Suprapubic skin (tissue), 4 donors: ENCODE measurements around the gene PYROXD2. TPM values are rescaled to one million over a fixed set of nuclear protein-coding genes. Genes with fewer than 3 reads are reported as not detected.
"Not testable (repeated sequence)": the region's sequence is repeated elsewhere in the genome, so short reads cannot be mapped to it uniquely, and the experiment has no call there.

ENCODE experiments used
- DNase-seq, 2 donors: peaks; one replicate each; pipeline ENCODE4 v3.0.0-alpha.2; 2019; ENCODE audit warnings: low spot score in 2 of 2
- H3K27ac ChIP-seq: fragments of 200-600 bp; sonication (generic); one replicate; pipeline ENCODE4 v1.5.1; 2019
- H3K27me3 ChIP-seq: fragments of 200-600 bp; sonication (generic); one replicate; pipeline ENCODE4 v1.5.1; 2019
- H3K36me3 ChIP-seq: fragments of 200-600 bp; sonication (generic); one replicate; pipeline ENCODE4 v1.5.1; 2019
- H3K4me1 ChIP-seq: fragments of 200-600 bp; sonication (generic); one replicate; pipeline ENCODE4 v1.5.1; 2019
- H3K4me3 ChIP-seq: fragments of 200-600 bp; sonication (generic); one replicate; pipeline ENCODE4 v1.5.1; 2019; ENCODE audit warnings: mild to moderate bottlenecking
- H3K9me3 ChIP-seq: fragments of 200-600 bp; sonication (generic); one replicate; pipeline ENCODE4 v1.5.1; 2019
- EP300 ChIP-seq: sonication (generic); formaldehyde crosslinking; IDR thresholded peaks from one replicate; pipeline ENCODE4 v1.6.1; 2017; ENCODE audit warnings: antibody characterized with exemption
- POLR2A ChIP-seq, 2 donors: fragments of 450-650 bp; IDR thresholded peaks; one replicate each; pipeline ENCODE4 v1.6.1; 2017; ENCODE audit warnings: antibody characterized with exemption in 2 of 2, mild to moderate bottlenecking in 2 of 2, moderate library complexity in 2 of 2
- POLR2AphosphoS5 ChIP-seq, 3 donors: sonication (generic); formaldehyde crosslinking; IDR thresholded peaks; one replicate each; pipeline ENCODE4 v1.6.1; 2017; ENCODE audit warnings: antibody characterized with exemption in 3 of 3
- WGBS: methylation state at CpG from one replicate; pipeline ENCODE4 v1.1.5; 2018; 5-methylcytosine and 5-hydroxymethylcytosine counted together
- total RNA-seq, 4 donors: library from RNA; depleted of rRNA; stranded (reverse); fragments of >200 nt; gene quantifications; one replicate each; pipeline ENCODE4 v1.1.0, GENCODE V29; 2016
- TF ChIP-seq, protein P1 (sequence below), 2 donors: fragments of 200-600 bp in 1 of 2; fragments of 450-650 bp in 1 of 2; sonication (generic) in 1 of 2; IDR thresholded peaks; one replicate each; pipeline ENCODE4 v1.5.1; 2016 to 2019; ENCODE audit warnings: antibody characterized with exemption in 2 of 2, mild to moderate bottlenecking in 1 of 2, moderate library complexity in 1 of 2

The PYROXD2 gene
- total RNA-seq, 4 donors from 2014 or later, result 4.3 to 20.3 (median 5.2) TPM

DNA sequence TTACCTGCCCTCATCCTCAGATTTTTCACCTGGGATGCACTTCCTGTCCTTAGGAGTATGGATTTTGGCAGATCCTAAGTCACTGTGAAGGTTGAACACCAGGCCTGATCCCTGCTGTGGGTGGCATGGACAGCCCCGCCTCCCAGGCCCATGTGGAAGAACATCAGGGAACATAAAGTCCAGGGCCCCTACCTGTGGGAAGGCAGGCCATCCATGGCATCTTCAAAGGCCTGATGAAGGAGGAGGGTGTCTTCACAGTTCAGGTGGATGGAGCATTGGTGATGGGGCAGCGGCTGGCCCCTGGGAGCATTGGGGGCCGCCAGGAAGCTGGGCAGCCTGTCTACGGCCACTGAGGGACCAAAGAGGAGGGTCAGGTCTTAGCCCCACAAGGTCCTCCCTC is 24.6 kb downstream of the PYROXD2 start:
- WGBS, result 98% methylated on average over 3 of the region's 4 CpGs
- Histone ChIP-seq H3K27ac (no peak overlapping the region), H3K36me3 (peaks cover 11% of the 10 kb centered on the region), H3K4me1 (peaks cover 30% of the 10 kb centered on the region), H3K27me3 (no peaks in the 10 kb centered on the region), H3K9me3 (no peaks in the 10 kb centered on the region), H3K4me3 (no peak overlapping the region)
- DNase-seq, result no peak
- TF ChIP-seq POLR2AphosphoS5 (IDR thresholded peaks at IDR 0.05) (no peak), POLR2A (IDR thresholded peaks at IDR 0.05) (no peak), EP300 (no peak)
- TF ChIP-seq, protein P1, sequence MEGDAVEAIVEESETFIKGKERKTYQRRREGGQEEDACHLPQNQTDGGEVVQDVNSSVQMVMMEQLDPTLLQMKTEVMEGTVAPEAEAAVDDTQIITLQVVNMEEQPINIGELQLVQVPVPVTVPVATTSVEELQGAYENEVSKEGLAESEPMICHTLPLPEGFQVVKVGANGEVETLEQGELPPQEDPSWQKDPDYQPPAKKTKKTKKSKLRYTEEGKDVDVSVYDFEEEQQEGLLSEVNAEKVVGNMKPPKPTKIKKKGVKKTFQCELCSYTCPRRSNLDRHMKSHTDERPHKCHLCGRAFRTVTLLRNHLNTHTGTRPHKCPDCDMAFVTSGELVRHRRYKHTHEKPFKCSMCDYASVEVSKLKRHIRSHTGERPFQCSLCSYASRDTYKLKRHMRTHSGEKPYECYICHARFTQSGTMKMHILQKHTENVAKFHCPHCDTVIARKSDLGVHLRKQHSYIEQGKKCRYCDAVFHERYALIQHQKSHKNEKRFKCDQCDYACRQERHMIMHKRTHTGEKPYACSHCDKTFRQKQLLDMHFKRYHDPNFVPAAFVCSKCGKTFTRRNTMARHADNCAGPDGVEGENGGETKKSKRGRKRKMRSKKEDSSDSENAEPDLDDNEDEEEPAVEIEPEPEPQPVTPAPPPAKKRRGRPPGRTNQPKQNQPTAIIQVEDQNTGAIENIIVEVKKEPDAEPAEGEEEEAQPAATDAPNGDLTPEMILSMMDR (IDR thresholded peaks at IDR 0.05), result no peak

DNA sequence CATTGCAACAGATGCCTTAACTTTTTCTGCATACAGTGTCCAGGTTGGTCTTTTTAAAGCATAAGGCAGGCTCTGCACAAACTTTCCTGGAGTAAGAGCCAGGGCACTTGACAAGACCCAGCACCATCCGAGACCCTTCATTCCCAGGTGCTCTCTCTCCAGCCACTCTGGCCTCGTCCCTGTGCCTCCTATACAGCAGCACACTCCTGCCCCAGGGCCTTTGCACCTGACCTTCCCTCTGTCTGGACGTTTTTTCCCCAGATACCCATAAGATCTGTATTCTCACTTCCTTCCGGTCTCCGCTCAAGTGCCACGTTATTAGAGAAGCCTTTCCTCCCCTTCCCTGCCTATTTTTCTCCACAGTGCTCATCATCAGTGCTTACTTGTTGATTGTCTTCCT is 25.6 kb downstream of the PYROXD2 start:
- Histone ChIP-seq H3K4me1 (peaks cover 24% of the 10 kb centered on the region), H3K4me3 (no peak overlapping the region), H3K27me3 (no peaks in the 10 kb centered on the region), H3K9me3 (no peaks in the 10 kb centered on the region), H3K27ac (no peak overlapping the region), H3K36me3 (peaks cover 12% of the 10 kb centered on the region)
- 85% methylated on average over 6 of the region's 6 CpGs for WGBS
- DNase-seq, result no peak
- TF ChIP-seq, protein P1 (IDR thresholded peaks at IDR 0.05), result no peak
- TF ChIP-seq EP300, result no peak
- no peak for TF ChIP-seq POLR2AphosphoS5 (IDR thresholded peaks at IDR 0.05)
- no peak for TF ChIP-seq POLR2A (IDR thresholded peaks at IDR 0.05)

- Histone ChIP-seq H3K9me3 (no peaks in the 10 kb centered on the region), H3K36me3 (peaks cover 19% of the 10 kb centered on the region), H3K4me1 (peaks cover 17% of the 10 kb centered on the region), H3K27ac (no peak overlapping the region), H3K4me3 (no peak overlapping the region), H3K27me3 (no peaks in the 10 kb centered on the region)
- 94% methylated on average over 13 of the region's 13 CpGs for WGBS
- DNase-seq, result no peak
- TF ChIP-seq POLR2AphosphoS5 (IDR thresholded peaks at IDR 0.05) (no peak), EP300 (no peak), POLR2A (IDR thresholded peaks at IDR 0.05) (no peak)
Measured at GRCh38 chr10:98388101-98388655, 26.8 kb downstream of the PYROXD2 start.

DNA sequence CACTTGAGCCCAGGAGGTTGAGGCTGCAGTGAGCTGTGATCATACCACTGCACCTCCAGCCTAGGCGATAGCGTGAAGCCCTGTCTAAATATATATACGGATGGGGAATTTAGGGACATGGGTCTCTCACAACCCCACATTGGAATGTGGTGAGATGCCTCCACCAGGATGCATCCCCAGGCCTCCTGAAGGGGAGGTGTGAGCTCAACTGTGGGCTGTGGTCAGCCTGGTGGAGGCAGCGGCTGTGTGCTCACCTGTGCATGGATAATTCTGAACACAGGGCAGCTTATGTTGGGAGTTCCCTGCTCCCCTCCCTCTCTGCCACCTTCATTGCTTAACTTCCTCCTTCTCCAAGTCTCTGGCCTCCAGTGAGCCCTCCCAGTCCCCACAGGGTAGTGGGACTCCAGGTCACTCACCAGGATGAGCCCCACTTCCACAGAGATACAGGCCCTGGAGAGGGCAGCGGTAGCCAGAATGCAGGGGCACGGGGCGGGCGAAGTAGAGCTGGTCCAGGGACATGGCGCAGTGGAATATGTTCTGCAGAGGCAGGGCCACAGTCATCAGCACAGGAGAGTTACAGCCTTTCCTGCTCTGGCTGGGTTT is 30.4 kb downstream of the PYROXD2 start:
- TF ChIP-seq POLR2A (IDR thresholded peaks at IDR 0.05), result no peak
- TF ChIP-seq, protein P1 (IDR thresholded peaks at IDR 0.05), result no peak
- TF ChIP-seq POLR2AphosphoS5 (IDR thresholded peaks at IDR 0.05), result no peak
- WGBS, result 99% methylated on average over 8 of the region's 9 CpGs
- Histone ChIP-seq H3K27me3 (no peaks in the 10 kb centered on the region), H3K4me3 (no peak overlapping the region), H3K27ac (no peak overlapping the region), H3K9me3 (no peaks in the 10 kb centered on the region), H3K36me3 (peaks cover 25% of the 10 kb centered on the region), H3K4me1 (no peaks in the 10 kb centered on the region)
- DNase-seq, result no peak

DNA sequence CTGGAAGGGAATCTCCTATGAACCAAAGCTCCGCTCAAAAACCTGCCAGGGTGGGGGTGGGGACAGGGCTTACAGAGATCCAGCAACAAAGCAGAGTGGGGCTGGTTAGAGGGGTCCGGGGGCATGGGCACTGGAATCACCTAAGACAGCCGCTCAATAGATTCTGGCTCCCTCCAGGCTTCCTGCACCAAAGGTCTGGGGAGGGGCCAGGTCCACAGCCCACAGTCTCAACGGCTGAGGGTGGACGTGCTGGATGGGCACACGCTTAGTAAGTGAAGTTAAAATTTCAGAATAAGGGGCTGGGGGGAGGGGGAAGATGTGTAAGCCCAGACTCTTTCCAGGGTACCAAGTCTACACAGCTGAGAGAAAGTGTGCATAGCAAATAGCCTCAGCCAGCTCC is 31.1 kb downstream of the PYROXD2 start:
- H3K27me3 ChIP-seq, result no peaks in the 10 kb centered on the region
- H3K27ac ChIP-seq, result no peak overlapping the region
- WGBS, result 86% methylated on average over 6 of the region's 6 CpGs
- TF ChIP-seq, protein P1 (IDR thresholded peaks at IDR 0.05), result no peak
- TF ChIP-seq POLR2A (IDR thresholded peaks at IDR 0.05), result no peak
- no peak for TF ChIP-seq POLR2AphosphoS5 (IDR thresholded peaks at IDR 0.05)
- no peak for TF ChIP-seq EP300
- H3K9me3 ChIP-seq, result no peaks in the 10 kb centered on the region
- peaks cover 25% of the 10 kb centered on the region for H3K36me3 ChIP-seq
- DNase-seq, result no peak
- no peak overlapping the region for H3K4me3 ChIP-seq
- no peaks in the 10 kb centered on the region for H3K4me1 ChIP-seq

GRCh38 chr10:98383134-98383667 is 31.8 kb downstream of the PYROXD2 start:
- not testable (repeated sequence) for H3K4me3 ChIP-seq, H3K9me3 ChIP-seq, H3K4me1 ChIP-seq, H3K27me3 ChIP-seq, H3K27ac ChIP-seq, DNase-seq
- peaks cover 25% of the 10 kb centered on the region for H3K36me3 ChIP-seq
- 89% methylated on average over 7 of the region's 7 CpGs for WGBS
